PFSK-1 (cell line): ENCODE results near the gene SETD5.

ENCODE experiments used
- POLR2AphosphoS5 ChIP-seq: IDR thresholded peaks from 2 replicates; pipeline ENCODE4 v1.6.1; 2012; ENCODE audit warnings: low read depth, mild to moderate bottlenecking, control low read depth, low read length, moderate library complexity
- REST ChIP-seq, 2 experiments: IDR thresholded peaks; 2 replicates each; pipeline versions ENCODE4 v1.6.1 to v1.8.0; 2011 to 2012; ENCODE audit warnings: low read depth in 2 of 2, low read length in 2 of 2, control low read depth in 1 of 2, inconsistent platforms in 1 of 2, mild to moderate bottlenecking in 1 of 2, moderate library complexity in 1 of 2; ENCODE audit not compliant: insufficient read depth in 1 of 2
- TAF1 ChIP-seq: IDR thresholded peaks from 2 replicates; pipeline ENCODE4 v1.6.1; 2012; ENCODE audit warnings: low read length, control low read depth, borderline replicate concordance; ENCODE audit not compliant: insufficient read depth

GRCh38 chr3:9380014-9380413, 17.4 kb upstream of the SETD5 start:
- no peak for TF ChIP-seq POLR2AphosphoS5
- TF ChIP-seq TAF1, result no peak
- TF ChIP-seq REST (IDR thresholded peaks at IDR 0.05; ENCODE audit: insufficient read depth in 1 of 2, low read depth in 2 of 2, low read length in 2 of 2), result no peak
